Eye (tissue), 1 donor: ENCODE data around the gene ASB1.

Experiments used
- DNase-seq: peaks from one replicate; pipeline ENCODE4 v3.0.0-alpha.2; 2015

ASB1 gene

GRCh38 chr2:238473523-238473922, 46.8 kb downstream of the ASB1 start:
- no peak for DNase-seq

- DNase-seq = no peak
Observed at GRCh38 chr2:238475034-238475433, 48.3 kb downstream of the ASB1 start.

- no peak for DNase-seq
Observed at GRCh38 chr2:238475566-238475965, 48.8 kb downstream of the ASB1 start.

GRCh38 chr2:238476258-238476657, 49.5 kb downstream of the ASB1 start:
- no peak for DNase-seq

GRCh38 chr2:238478216-238478615, 51.5 kb downstream of the ASB1 start:
- no peak for DNase-seq

GRCh38 chr2:238479847-238480246, 53.1 kb downstream of the ASB1 start:
- no peak for DNase-seq

- DNase-seq = no peak
Observed at GRCh38 chr2:238483021-238483420, 56.3 kb downstream of the ASB1 start.

GRCh38 chr2:238483656-238484055, 56.9 kb downstream of the ASB1 start:
- DNase-seq = no peak

GRCh38 chr2:238484522-238485452, 58.1 kb downstream of the ASB1 start:
- no peak for DNase-seq

GRCh38 chr2:238486123-238486848, 59.6 kb downstream of the ASB1 start:
- no peak for DNase-seq

- no peak for DNase-seq
Observed at GRCh38 chr2:238487134-238487533, 60.4 kb downstream of the ASB1 start.

GRCh38 chr2:238487652-238488346, 61.1 kb downstream of the ASB1 start:
- DNase-seq = no peak

- DNase-seq = no peak
Observed at GRCh38 chr2:238488347-238488826, 61.7 kb downstream of the ASB1 start.

GRCh38 chr2:238489431-238489830, 62.7 kb downstream of the ASB1 start:
- no peak for DNase-seq

- DNase-seq = no peak
Observed at GRCh38 chr2:238489896-238490295, 63.2 kb downstream of the ASB1 start.

- no peak for DNase-seq
Observed at GRCh38 chr2:238492840-238493239, 66.1 kb downstream of the ASB1 start.

GRCh38 chr2:238493411-238493810, 66.7 kb downstream of the ASB1 start:
- DNase-seq = no peak

- DNase-seq = no peak
Observed at GRCh38 chr2:238493880-238494572, 67.3 kb downstream of the ASB1 start.

- DNase-seq = no peak
Observed at GRCh38 chr2:238494573-238494961, 67.8 kb downstream of the ASB1 start.

- DNase-seq = no peak
Observed at GRCh38 chr2:238495422-238495821, 68.7 kb downstream of the ASB1 start.

- no peak for DNase-seq
Observed at GRCh38 chr2:238496756-238497609, 70.3 kb downstream of the ASB1 start.

GRCh38 chr2:238497610-238498005, 70.9 kb downstream of the ASB1 start:
- no peak for DNase-seq
